Hippocampal formation (tissue), 2 donors: ENCODE measurements around the gene CSNK1G1.
A peak's percentile ranks its signal among the peaks of the same experiment; 100 is the strongest.

Experiments
- DNase-seq, 2 donors: peaks; one replicate each; lab custom pipeline; 2025; lab: John Stamatoyannopoulos, UW

CSNK1G1 gene

DNA sequence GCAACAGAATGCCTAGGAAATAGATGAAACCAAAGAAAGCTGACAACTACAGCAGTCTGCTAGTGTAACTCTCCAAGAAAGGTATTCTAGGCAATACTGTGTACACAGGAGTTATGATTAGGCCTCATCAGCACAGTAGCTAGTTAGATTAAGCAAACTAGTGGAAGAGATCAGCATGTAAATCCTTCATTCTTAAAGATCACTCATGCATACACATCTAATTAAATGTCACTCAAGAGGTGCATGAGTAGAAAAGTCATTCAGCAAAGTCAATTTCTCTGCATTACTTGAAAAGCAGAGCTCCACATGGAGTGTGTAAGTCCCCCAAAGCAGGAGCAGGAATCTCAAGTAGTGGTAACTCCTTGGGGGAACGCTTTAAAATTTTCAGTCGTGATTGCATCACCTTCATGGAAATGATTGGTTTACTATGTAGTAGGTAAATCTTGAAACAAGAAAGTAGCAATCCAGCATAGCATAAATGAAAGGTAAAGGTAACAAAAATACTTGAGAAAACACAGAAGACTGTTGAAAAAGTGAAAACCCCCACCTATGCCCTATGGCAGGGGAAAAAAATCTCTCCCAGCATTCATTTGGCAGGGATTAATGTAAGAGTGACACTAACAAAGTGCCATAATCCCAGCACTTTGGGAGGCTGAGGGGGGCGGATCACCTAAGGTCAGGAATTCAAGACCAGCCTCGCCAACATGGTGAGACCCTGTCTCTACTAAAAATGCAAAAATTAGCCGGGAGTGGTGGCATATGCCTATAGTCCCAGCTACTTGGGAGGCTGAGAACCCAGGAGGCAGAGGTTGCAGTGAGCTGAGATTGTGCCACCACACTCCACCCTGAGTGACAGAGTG lies 163.8 kb downstream of the CSNK1G1 start:
- DNase-seq, result no peak

- DNase-seq, result no peak
Measured at GRCh38 chr15:64187396-64188191, 168.4 kb downstream of the CSNK1G1 start.

- no peak for DNase-seq
Measured at GRCh38 chr15:64185146-64185911, 170.6 kb downstream of the CSNK1G1 start.

DNA sequence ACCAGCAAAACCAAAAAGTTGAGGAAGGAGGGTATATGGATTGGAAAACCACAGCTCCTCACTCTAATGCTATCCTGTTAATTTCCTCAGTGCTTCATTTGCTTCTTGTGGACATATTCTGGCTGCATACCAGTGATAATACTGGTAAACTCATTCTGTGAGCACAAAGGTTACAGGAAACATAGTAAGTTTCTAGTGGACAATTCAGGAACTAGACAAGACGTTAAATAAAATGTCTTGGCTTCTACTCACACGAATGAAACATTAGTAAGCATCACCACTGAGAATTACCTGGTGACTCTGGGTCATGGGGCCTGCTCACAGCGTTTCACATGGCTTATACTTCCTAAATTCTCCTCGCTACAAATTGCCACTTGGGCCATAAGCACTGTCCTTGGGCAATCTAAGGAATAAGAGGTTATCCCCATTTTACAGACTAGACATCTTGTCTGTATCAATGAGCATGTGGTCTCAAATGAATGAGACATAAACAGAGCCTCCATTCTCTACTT lies 173.1 kb downstream of the CSNK1G1 start:
- DNase-seq, result no peak

- no peak for DNase-seq
Measured at GRCh38 chr15:64180235-64180824, 175.6 kb downstream of the CSNK1G1 start.

- DNase-seq, result no peak
Measured at GRCh38 chr15:64166102-64166890, 189.7 kb downstream of the CSNK1G1 start.

DNA sequence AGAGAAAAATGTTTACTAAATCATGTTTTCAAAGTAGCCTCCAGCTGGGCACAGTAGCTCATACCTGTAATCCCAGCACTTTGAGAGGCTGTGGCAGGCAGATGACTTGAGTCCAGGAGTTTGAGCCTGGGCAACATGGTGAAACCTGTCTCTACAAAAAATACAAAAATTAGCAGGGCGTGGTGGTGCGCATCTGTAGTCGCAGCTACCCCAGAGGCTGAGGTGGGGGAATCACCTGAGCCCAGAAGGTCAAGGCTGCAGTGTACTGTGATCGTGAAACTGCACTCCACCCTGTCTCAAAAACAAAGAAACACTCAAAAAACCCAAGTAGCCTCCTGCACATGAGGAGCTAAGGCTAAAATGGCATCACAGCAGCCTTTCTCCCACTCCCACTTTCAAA lies 191.5 kb downstream of the CSNK1G1 start:
- no peak for DNase-seq

DNA sequence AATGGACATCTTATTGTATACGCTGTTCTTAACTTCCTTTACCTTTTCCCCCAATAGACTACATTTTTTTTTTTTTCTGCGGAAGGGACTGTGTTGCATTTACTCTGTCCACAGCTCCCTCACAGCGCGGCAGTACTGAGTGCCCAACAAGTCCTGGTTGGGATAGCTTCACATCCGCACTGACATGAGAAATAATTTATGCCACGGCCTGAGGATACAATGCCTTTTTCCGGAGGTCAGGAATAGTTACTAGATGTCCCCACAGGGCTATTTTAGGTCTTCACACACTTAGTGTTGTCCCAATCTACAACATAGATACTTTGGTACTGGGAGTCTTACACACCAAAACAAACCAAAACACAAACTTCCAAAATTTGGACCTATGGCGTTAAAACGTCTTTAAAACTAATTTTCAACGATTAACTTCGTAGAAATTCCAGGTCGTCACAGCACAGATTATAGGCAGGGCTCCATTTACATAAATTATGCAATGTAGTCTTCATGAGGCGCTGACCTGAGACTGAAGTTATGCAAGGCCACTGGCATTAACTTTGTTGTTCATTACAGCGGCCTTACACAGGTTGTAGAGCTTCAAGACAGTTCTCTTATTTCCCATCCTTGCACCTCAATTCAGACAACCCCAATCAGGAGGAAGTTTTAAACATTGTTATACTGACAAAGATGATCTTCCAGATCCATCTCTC lies 192.2 kb downstream of the CSNK1G1 start:
- peak in 1 of 2 donors; percentile 41 for DNase-seq

- DNase-seq, result peak; percentile 98 to 99
Measured at GRCh38 chr15:64162869-64163658, 192.9 kb downstream of the CSNK1G1 start, which contains the start of gene PPIB. PPIB (minus strand) TSS chr15:64163022; CDS start chr15:64162986, 36 bp downstream.

DNA sequence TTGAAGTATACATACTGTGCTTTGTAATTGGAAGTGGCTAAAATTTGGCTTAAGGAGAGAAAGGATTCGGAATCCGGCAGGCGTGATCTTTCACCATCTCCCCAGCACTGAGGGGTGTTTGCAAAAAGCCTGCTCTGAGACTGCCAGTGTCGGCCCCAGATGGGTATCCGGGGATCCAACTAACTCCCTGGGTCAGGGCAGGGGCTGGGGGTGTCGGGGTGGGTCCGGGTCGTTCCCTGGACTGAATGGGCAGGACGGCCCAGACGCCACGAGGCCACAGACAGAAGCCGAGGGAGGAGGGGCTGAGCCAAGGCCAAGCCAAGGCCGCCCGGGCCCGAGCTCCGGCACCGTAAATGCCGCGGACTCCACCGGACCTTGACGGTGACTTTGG lies 193.5 kb downstream of the CSNK1G1 start:
- no peak for DNase-seq

- no peak for DNase-seq
Measured at GRCh38 chr15:64161688-64162477, 194.1 kb downstream of the CSNK1G1 start.

DNA sequence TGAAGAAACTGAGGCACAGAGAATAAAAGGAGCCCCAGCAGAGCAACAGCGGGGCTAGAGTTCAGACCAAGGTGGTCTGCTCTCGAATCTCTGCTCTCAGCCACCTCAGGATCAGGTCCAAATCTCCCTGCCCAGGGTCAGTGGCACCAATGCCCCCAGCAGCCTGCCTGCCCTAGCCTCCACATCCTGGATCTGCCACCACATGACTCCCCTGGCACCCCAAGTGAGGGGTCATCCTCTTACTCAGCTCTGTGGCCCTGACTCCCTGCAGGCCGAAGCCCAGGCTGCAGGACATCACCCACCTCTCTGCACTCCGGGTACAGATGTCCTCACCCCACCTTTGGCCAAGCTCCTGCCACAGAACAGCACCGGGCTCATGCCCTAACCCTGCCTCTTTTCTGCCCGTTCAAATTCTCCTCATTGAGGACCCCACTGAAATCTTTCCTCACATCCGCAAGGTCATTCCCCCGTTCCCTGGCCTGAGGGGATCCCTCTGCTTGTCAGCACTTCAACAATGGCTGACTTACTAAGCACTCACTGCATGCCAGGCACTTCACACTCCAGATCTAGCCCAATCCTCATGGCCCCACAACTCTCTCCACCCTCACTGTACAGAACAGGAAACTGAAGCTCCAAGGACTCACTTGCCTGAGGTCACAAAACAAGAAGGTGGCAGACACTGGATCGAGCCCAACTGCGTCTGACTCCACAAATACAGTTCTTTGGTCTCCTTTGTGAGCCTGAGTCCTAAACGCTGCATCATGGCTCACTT lies 197.4 kb downstream of the CSNK1G1 start:
- no peak for DNase-seq

DNA sequence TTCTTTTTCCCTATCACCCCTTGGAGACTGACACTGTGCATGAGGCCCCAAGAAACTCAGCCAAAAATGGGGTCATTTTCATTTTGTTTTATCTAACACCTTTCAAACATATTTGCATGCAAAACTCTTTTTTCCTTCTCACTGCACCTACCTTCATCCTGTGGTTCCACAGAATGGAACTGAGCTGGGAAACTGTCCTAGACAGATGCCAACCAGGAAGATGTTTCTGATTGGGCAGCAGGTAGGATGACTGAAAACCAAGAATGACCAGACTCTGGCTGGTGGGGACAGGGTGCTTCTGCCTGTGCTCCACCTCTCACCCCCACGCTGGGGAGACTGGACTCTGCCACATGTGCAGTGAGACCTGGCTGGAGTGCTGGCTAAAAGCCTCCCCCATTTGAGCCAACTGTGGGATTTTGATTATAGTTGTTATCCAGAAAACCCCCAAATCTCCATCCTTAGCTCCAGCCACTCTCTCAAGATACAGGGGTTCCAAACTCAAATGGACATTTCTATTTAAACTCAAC lies 198.3 kb downstream of the CSNK1G1 start:
- DNase-seq, result no peak

DNA sequence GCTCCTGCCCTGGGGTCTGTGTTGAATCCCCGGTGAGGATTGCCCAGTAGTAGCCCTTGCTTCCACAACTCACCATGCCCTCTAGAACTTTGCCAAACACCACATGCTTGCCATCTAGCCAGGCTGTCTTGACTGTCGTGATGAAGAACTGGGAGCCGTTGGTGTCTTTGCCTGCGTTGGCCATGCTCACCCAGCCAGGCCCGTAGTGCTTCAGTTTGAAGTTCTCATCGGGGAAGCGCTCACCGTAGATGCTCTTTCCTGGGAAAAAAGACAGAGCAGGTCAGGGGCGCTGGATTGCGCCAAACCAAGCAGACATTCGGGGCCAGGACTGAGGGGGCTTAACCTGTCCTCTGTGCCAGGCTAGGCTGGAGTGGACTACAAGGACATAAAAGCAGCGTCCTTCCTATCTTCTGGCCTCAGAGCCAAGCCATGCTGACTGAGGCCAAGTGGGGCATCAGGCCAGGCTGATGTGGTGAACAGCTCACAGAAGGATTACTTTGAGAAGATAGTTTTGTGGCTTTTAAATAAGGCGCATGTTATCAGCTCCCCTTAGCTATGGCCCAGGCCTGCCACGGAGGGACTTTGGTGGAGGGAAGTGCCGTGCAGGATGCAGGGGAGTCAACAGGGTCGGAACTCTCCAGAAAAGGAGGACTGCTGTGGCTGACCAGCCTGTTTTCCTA lies 199.2 kb downstream of the CSNK1G1 start:
- DNase-seq, result no peak

DNA sequence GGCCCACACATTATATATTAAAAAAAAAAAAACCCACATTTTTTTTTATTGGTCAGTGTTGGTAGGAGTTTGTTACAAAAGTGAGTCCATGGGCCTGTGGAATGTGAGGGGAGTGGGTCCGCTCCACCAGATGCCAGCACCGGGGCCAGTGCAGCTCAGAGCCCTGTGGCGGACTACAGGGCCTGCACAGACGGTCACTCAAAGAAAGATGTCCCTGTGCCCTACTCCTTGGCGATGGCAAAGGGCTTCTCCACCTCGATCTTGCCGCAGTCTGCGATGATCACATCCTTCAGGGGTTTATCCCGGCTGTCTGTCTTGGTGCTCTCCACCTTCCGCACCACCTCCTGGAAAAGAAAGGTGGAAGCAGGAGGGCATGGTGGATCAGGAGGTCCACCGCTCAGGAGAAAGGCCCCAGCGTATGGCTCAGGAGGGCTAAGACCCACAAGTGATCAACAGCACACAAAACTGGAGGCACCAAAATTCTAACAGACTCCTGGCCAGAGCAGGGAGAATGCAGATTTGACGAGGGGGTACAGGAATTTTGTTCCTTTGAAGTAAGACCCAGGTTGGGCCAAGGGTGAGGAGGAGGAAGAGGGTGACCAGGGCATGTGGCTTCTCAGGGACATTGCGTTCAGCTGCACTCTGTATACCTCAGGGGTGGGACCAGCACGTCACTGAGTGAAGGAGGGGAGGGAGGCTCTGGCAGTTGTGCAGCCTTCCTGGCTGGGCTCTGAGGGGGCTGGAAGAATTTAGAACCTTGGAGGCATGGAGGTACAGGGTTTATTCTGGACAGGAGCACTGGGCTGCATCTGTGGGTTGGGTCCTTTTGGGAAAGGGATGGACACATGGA lies 199.9 kb downstream of the CSNK1G1 start:
- no peak for DNase-seq
